K562 (cell line): ENCODE measurements around the gene CRHR1. TPM values are rescaled to one million over a fixed set of nuclear protein-coding genes. Genes with fewer than 3 reads are reported as not detected.

Experiments
- ATAC-seq: fragments of 200-7000 bp; cut with Tn5 transposase; 3 replicates; pipeline ENCODE4 v1.9.1; 2020; ENCODE audit warnings: moderate library complexity
- BruUV-seq: library from RNA; stranded (reverse); fragments of 400-500 nt; replicated peaks from 2 replicates; lab custom pipeline; 2021; lab: Mats Ljungman, UMichigan
- CTCF ChIA-PET: fragments of 300-600 bp; formaldehyde crosslinking; extraction: SDS; loops from one replicate; lab custom pipeline; 2021; ENCODE audit warnings: low intra/inter-chr PET ratio; lab: Yijun Ruan, JAX
- POLR2A ChIA-PET: fragments of 300-600, 350-650 bp; sonication (Branson Sonifier 250); formaldehyde crosslinking; extraction: SDS; loops from one replicate; lab custom pipeline; 2021; ENCODE audit warnings: antibody characterized with exemption, inconsistent platforms; lab: Yijun Ruan, JAX
- DNase-seq, 4 experiments: peaks; one replicate each; pipeline versions ENCODE4 v3.0.0 to v3.0.0-alpha.2; 2011 to 2018; ENCODE audit warnings: low spot score in 3 of 4, mixed read lengths in 3 of 4; ENCODE audit errors: extremely low read depth in 1 of 4
- FAIRE-seq: peaks from 2 replicates; lab custom pipeline; 2011; peaks lifted over from hg19 to GRCh38; lab: Jason Lieb, UNC
- H2AFZ ChIP-seq: 2 replicates; pipeline ENCODE4 v1.6.0; 2011; ENCODE audit warnings: low read depth, low read length, control low read depth, inconsistent platforms
- H3K27ac ChIP-seq: fragments of 200-600 bp; 3 replicates; pipeline ENCODE4 v1.8.0; 2011; ENCODE audit warnings: low read depth, mild to moderate bottlenecking, control low read depth, inconsistent platforms, low read length, moderate library complexity, mixed read lengths; ENCODE audit errors: extremely low read depth
- H3K27me3 ChIP-seq, 2 experiments: fragments of 300-600 bp in 1 of 2; 2 replicates in 1 of 2; 3 replicates in 1 of 2; pipeline versions ENCODE4 v1.6.0 to v1.8.0; 2011; ENCODE audit warnings: inconsistent platforms in 2 of 2, low read length in 2 of 2, mild to moderate bottlenecking in 1 of 2, mixed read lengths in 1 of 2, moderate library complexity in 1 of 2; ENCODE audit not compliant: control insufficient read depth in 2 of 2, insufficient read depth in 2 of 2
- H3K36me3 ChIP-seq: fragments of 300-600 bp; 3 replicates; pipeline ENCODE4 v1.8.0; 2011; ENCODE audit warnings: mild to moderate bottlenecking, low read length, inconsistent platforms; ENCODE audit not compliant: control insufficient read depth, insufficient read depth
- H3K4me1 ChIP-seq, 2 experiments: fragments of 200-600 bp in 1 of 2; replicated peaks in 1 of 2; 2 replicates in 1 of 2; 3 replicates in 1 of 2; pipeline versions ENCODE4 v1.5.1 to v1.8.0; 2011; ENCODE audit warnings: inconsistent platforms in 2 of 2, low read length in 2 of 2, mild to moderate bottlenecking in 1 of 2, mixed read lengths in 1 of 2, moderate library complexity in 1 of 2; ENCODE audit not compliant: control insufficient read depth in 2 of 2, insufficient read depth in 2 of 2
- H3K4me2 ChIP-seq: 2 replicates; pipeline ENCODE4 v1.6.1; 2011; ENCODE audit warnings: low read length, control low read depth, inconsistent platforms, mixed read lengths; ENCODE audit not compliant: insufficient read depth
- H3K4me3 ChIP-seq: fragments of 200-600 bp; sonication (generic), shearing (Covaris generic); 2 replicates; pipeline ENCODE4 v1.5.1; 2016; ENCODE audit warnings: control low read depth, inconsistent platforms
- H3K79me2 ChIP-seq: fragments of 200-600 bp; 3 replicates; pipeline ENCODE4 v1.8.0; 2011; ENCODE audit warnings: low read length, inconsistent platforms; ENCODE audit not compliant: control insufficient read depth, insufficient read depth
- H3K9ac ChIP-seq, 2 experiments: 2 replicates each; pipeline versions ENCODE4 v1.6.0 to v1.6.1; 2011; ENCODE audit warnings: low read depth in 2 of 2, low read length in 2 of 2, control low read depth in 1 of 2, inconsistent platforms in 1 of 2, mild to moderate bottlenecking in 1 of 2, mixed read lengths in 1 of 2; ENCODE audit not compliant: insufficient read depth in 1 of 2
- H3K9me1 ChIP-seq: one replicate; pipeline ENCODE4 v1.6.0; 2011; ENCODE audit warnings: inconsistent platforms, mild to moderate bottlenecking, low read length, moderate library complexity; ENCODE audit not compliant: control insufficient read depth, insufficient read depth
- H3K9me3 ChIP-seq: replicated peaks from 2 replicates; pipeline ENCODE4 v1.5.1; 2011; ENCODE audit warnings: low read depth, low read length, inconsistent platforms; ENCODE audit not compliant: control insufficient read depth, insufficient read depth
- H4K20me1 ChIP-seq: replicated peaks from 2 replicates; pipeline ENCODE4 v1.6.1; 2011; ENCODE audit warnings: low read length, inconsistent platforms, mixed read lengths; ENCODE audit not compliant: control insufficient read depth, insufficient read depth
- ATF7 ChIP-seq: fragments of 450-650 bp; IDR thresholded peaks from 2 replicates; pipeline ENCODE4 v1.7.1; 2014; ENCODE audit warnings: mild to moderate bottlenecking, moderate library complexity
- CTCF ChIP-seq, 3 experiments: IDR thresholded peaks in 2 of 3; conservative IDR thresholded peaks in 1 of 3; 2 replicates each; pipeline ENCODE4 v1.5.1; 2011 to 2012; ENCODE audit warnings: low read length in 3 of 3, mild to moderate bottlenecking in 3 of 3, control low read depth in 2 of 3, improper control_type of control experiment in 1 of 3, inconsistent platforms in 1 of 3, low read depth in 1 of 3, mixed read lengths in 1 of 3, moderate library complexity in 1 of 3; ENCODE audit not compliant: insufficient read depth in 2 of 3
- E2F3 ChIP-seq: fragments of 250-450 bp; sonication (Bioruptor Pico); IDR thresholded peaks from 2 replicates; pipeline ENCODE4 v1.4.0; 2020; ENCODE audit warnings: mild to moderate bottlenecking
- MLLT1 ChIP-seq, 2 experiments: fragments of 450-650 bp; IDR thresholded peaks; 2 replicates each; pipeline ENCODE4 v1.6.1; 2016
- NR0B1 ChIP-seq: fragments of 450-650 bp; IDR thresholded peaks from one replicate; pipeline ENCODE4 v1.6.1; 2018; ENCODE audit warnings: mild to moderate bottlenecking, moderate library complexity; ENCODE audit not compliant: partially characterized antibody
- POLR3G ChIP-seq: IDR thresholded peaks from 2 replicates; pipeline ENCODE4 v1.6.1; 2011; ENCODE audit not compliant: insufficient read length, insufficient replicate concordance; ENCODE audit errors: extremely low read depth
- RBM17 ChIP-seq: fragments of 200-400 bp; formaldehyde crosslinking; IDR thresholded peaks from 2 replicates; pipeline ENCODE4 v1.6.1; 2017; ENCODE audit warnings: low read depth, mild to moderate bottlenecking, low read length, borderline replicate concordance
- SMAD3 ChIP-seq: fragments of 450-650 bp; formaldehyde crosslinking; conservative IDR thresholded peaks from 2 replicates; pipeline ENCODE4 v1.4.0; 2020; ENCODE audit warnings: mild to moderate bottlenecking
- SMARCE1 ChIP-seq: fragments of 450-650 bp; IDR thresholded peaks from 2 replicates; pipeline ENCODE4 v1.7.1; 2016; ENCODE audit warnings: mild to moderate bottlenecking
- USF2 ChIP-seq: sonication (generic); formaldehyde crosslinking; IDR thresholded peaks from 2 replicates; pipeline ENCODE4 v1.5.0; 2020; ENCODE audit warnings: missing genetic modification reagents
- XRCC3 ChIP-seq: fragments of 450-650 bp; IDR thresholded peaks from 2 replicates; pipeline ENCODE4 v1.6.1; 2017; ENCODE audit warnings: mild to moderate bottlenecking, moderate library complexity
- ZBTB26 ChIP-seq: fragments of 450-650 bp; formaldehyde crosslinking; IDR thresholded peaks from 2 replicates; pipeline ENCODE4 v1.4.0; 2022; ENCODE audit warnings: missing genetic modification characterization
- ZNF175 ChIP-seq: fragments of 200-800 bp; sonication (Bioruptor generic); IDR thresholded peaks from 2 replicates; pipeline ENCODE4 v1.6.1; 2016; ENCODE audit warnings: low read depth, mild to moderate bottlenecking, missing genetic modification characterization, missing compliant biosample characterization
- whole genome bisulfite sequencing: fragments of 100-300 bp; shearing (Covaris generic); methylation state at CpG from one replicate; pipeline ENCODE4 v1.1.6; 2016; ENCODE audit warnings: low coverage, mixed read lengths; ENCODE audit not compliant: insufficient coverage; ENCODE audit errors: missing lambda C conversion rate; 5-methylcytosine and 5-hydroxymethylcytosine counted together
- in situ Hi-C: fragments of 300-500 bp; cut with MboI; formaldehyde crosslinking; loops from 4 replicates; pipeline ENCODE4 v1.15.0; 2018; ENCODE audit warnings: inconsistent platforms, mixed read lengths
- intact Hi-C: fragments of 100-400 bp; cut with micrococcal nuclease; formaldehyde crosslinking; loops from 2 replicates; pipeline ENCODE4 v1.14.2; 2022
- polyA plus RNA-seq, 8 experiments: library from polyadenylated mRNA; depleted of rRNA in 4 of 8; stranded (reverse) in 5 of 8; unstranded in 3 of 8; fragments of >200 nt; fragmentation: Nextera tagmentation in 2 of 8; fragmentation: Illumina TruSeq in 1 of 8; extraction: Ambion mirVana in 2 of 8; extraction: Trizol in 1 of 8; gene quantifications; 2 replicates each; pipeline versions ENCODE4 v1.2.1 to v1.2.3, GENCODE V29; 2011 to 2014; ENCODE audit warnings: inconsistent platforms in 1 of 8, missing spikeins in 1 of 8
- total RNA-seq, 7 experiments: library from RNA; depleted of rRNA in 6 of 7; stranded (reverse); fragments of >200 nt in 6 of 7; fragmentation: Illumina TruSeq in 2 of 7; extraction: Trizol in 2 of 7; gene quantifications; 2 replicates each; pipeline versions ENCODE4 v1.2.1 to v1.2.3, GENCODE V29; 2011 to 2021; ENCODE audit warnings: low replicate concordance in 1 of 7

CRHR1 gene
- total and polyA plus RNA-seq, 9 of the 15 experiments (the other 6 are each of a cell fraction or from before 2014, with no cell fraction given) = 0.05 TPM; not detected in 8

GRCh38 chr17:45794840-45795239, 10.7 kb downstream of the CRHR1 start (continued):
- TF ChIP-seq MLLT1 (IDR thresholded peaks at IDR 0.05) (no peak), XRCC3 (no peak), USF2 (no peak), POLR3G (no peak)

- ATAC-seq = no peak
- Histone ChIP-seq H2AFZ (no peak overlapping the region), H3K9me3 (no peaks in the 10 kb centered on the region), H3K27ac (no peak overlapping the region), H3K27me3 (peaks cover 45 to 91% of the 10 kb centered on the region in 2 experiments), H4K20me1 (peaks cover 12% of the 10 kb centered on the region), H3K4me2 (no peak overlapping the region), H3K36me3 (no peaks in the 10 kb centered on the region), H3K4me3 (no peak overlapping the region), H3K9ac (no peak overlapping the region), H3K4me1 (no peaks in the 10 kb centered on the region), H3K79me2 (no peaks in the 10 kb centered on the region), H3K9me1 (no peaks in the 10 kb centered on the region)
- BruUV-seq = no TSS peak
- FAIRE-seq = no peak
- POLR2A ChIA-PET = no interaction called here
- in situ Hi-C loops = no loop called here
- TF ChIP-seq CTCF (IDR thresholded peaks at IDR 0.05 in 2 of 3, conservative IDR thresholded peaks at IDR 0.05 in 1 of 3; ENCODE audit: insufficient read depth in 2 of 3, low read depth in 1 of 3, low read length in 3 of 3) = no peak
- no peak for TF ChIP-seq RBM17
- TF ChIP-seq ZNF175 (CRISPR knock-in tag) = no peak
- TF ChIP-seq ATF7 = no peak
- TF ChIP-seq SMAD3 (CRISPR knock-in tag) = no peak
- TF ChIP-seq SMARCE1 = no peak
- TF ChIP-seq ZBTB26 (CRISPR knock-in tag) = no peak
- no peak for TF ChIP-seq NR0B1
- TF ChIP-seq E2F3 = no peak
- no peak for DNase-seq
- WGBS = 0% methylated on average over 2 of the region's 2 CpGs
- intact Hi-C loops = no loop called here
- CTCF ChIA-PET = no interaction called here
Measured at GRCh38 chr17:45800816-45801215, 16.7 kb downstream of the CRHR1 start.
